Measurements from ENCODE around the gene RETSAT.
"Not testable (repeated sequence)": the region's sequence is repeated elsewhere in the genome, so short reads cannot be mapped to it uniquely, and the experiment has no call there.

RETSAT gene

GRCh38 chr2:85378257-85378656 is 23.9 kb upstream of the RETSAT start:
- no peak for DNase-seq

DNA sequence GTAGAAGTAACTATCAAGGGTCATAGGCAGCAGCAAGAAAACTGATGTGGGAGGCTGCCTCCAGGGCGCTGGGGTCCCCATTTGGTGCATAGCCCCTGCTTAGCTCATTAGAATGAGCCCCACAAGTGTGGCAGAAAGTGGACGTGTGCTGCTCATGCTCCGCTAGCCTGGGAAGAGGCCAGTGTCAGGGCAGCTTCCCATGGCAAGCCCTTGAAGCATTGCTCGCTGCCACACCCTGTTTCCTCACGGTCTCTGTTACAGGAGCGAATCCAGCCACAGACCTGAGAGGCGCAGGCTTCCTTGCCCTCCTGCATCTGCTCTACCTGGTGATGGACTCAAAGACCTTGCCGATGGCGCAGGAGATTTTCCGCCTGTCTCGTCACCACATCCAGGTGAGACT is 22.8 kb upstream of the RETSAT start:
- no peak for DNase-seq

DNA sequence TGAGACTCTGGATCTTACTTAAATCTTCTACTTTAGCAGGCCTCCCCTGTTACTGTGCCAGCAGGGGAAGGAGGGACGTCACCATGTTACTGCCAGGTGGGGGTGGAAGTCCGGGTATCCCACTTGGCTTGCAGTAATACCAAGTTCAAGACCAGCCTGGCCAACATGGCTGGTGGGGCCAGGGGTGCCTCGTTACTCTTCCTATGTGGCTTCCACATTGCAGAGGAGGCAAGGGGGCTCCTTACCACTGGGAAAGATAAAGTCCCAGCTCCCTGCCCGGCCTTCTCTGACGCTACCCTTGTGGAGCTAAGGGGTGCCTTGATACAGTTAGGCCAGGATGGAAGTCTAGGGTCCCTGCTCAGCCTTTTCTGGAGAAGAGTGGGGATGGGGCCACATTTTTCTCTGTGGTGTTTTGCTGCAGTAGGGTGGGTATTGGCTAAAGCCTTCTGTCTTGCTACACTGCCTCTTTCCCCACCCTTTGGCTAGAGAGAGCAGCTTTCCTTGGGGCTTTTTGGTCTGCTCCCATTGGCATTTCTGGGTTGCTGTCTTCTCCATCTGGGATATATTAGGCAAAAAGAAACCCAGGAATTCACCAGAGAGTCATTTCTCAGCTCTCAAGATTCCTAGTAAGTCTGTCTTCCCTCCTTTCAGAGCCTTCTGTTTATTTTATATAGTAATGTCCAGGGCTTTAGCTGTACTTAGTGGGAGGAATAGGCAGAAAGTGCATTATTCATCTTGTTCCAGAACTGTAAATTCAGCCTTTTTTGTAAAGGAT is 22.1 kb upstream of the RETSAT start:
- DNase-seq, result no peak

DNA sequence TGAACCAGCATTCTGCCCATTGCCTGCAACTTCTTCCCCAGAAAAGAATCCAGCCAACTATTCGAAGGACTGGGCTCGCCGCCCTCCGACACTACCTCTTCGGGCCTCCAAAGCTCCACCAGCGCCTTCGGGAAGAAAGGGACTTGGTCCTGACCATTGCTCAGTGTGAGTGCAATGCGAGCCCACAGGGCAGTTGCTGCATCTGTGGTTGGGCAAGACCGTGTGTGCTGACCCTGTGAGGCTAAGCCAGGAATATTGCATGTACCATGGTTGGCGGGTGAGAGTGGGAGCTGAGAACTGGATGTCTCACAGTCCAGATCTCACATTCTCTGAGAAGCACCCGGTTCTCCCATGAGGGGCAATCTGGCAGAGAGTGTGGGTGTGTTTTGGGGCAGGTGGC is 16.7 kb upstream of the RETSAT start:
- no peak for DNase-seq

DNA sequence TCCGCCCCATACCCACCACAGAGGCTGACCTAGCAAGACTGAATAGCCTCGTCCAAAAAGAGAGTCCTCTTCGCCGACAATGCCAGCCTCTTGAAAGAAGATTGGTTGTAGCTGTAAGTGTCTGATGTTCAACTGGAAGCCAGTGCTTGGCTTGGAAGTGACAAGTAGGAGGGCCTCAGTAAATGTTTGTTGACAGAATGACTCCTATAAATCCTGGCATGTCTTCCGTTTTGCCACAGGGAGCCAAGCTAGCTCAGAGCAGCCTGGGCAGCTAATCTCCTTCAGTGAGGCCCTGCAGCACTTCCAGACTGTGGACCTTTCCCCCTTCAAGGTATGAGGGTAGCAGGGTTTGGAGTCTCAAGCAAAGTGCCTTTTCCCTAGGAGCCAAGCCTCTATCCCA is 15.2 kb upstream of the RETSAT start:
- no peak for DNase-seq

DNA sequence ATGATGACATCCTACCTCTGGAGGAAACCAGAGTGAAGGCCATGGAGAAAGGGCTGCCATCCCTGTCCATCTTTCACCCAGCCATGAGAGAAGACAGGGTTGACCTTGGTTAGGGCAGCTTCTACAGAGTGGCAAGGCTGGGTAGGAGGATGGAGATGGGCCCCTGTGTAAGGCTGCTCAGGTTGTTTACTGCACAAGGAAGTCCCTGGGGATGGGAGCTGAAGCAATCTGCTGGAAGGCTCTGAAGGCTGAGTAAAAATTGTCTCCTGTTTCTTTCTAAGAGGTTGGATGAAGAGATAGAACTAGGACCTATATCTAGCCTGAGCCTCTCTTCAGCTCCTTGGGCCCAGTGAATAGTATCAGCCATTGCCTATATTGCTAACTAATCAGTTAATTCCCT is 14.6 kb upstream of the RETSAT start:
- no peak for DNase-seq

- DNase-seq, result no peak
Observed at GRCh38 chr2:85367180-85367579, 12.9 kb upstream of the RETSAT start.

DNA sequence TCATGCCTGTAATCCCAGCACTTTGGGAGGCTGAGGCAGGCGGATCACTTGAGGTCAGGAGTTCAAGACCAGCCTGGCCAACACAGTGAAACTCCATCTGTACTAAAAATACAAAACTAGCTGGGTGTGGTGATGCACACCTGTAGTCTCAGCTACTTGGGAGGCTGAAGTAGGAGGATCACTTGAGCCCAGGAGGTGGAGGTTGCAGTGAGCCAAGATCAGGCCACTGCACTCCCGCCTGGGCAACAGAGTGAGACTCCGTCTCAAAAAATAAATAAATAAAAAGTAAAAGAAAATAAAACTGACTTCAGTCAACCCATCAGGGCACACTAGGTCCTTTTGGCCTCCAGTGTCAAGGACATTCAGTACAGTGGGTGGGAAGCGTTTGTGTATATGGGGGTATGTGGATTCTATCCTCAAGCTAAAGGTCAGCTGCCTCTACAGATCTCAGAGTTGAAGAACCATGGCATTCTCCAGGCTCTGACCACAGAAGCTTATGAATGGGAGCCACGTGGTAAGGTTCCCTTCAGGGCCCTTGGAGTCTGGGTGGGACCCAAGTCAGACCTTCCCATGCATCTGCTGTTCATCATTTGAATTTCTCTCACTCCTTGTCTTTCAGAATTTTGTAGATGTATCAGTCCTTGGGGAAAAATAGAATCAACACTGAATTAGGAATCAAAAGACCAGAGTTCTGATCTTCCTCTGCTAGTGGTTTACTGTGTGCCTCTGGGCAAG is 8.5 kb upstream of the RETSAT start:
- DNase-seq, result not testable (repeated sequence)

DNA sequence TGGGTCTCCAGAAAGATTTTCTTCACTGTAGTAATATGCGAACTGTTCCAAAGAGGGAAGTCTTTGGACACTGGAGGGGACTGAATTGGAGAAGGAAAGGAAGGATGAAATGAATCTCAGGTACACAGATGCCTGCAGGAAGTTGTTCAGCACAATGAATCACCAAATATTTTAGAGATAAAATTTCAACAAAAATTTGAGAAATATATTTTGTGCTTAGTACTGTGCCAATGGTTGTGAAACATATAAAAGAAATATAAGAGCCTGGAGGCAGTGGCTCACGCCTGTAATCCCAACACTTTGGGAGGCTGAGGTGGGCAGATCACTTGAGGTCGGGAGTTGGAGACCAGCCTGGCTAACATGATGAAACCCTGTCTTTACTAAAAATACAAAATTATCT is 3.4 kb upstream of the RETSAT start:
- no peak for DNase-seq

DNA sequence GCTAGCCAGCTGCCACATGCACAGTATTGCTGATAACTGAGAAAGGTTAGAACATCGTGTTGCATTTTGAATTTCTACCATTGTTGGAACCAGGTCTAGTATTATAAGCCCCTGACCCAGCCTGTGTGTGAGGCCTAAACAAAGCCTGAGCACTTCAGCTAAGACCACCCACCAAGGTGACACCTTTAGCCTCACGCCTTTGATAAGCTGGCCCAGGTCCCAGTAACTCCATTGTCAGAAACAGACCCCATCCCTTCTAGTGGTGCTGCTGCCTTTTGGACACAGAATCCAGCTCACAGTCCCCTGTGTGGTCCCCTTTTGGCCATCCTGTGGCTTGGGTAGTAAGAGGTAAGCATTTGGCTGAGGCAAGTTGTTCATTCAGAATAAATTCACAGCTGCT is 1.9 kb upstream of the RETSAT start:
- DNase-seq, result no peak

DNA sequence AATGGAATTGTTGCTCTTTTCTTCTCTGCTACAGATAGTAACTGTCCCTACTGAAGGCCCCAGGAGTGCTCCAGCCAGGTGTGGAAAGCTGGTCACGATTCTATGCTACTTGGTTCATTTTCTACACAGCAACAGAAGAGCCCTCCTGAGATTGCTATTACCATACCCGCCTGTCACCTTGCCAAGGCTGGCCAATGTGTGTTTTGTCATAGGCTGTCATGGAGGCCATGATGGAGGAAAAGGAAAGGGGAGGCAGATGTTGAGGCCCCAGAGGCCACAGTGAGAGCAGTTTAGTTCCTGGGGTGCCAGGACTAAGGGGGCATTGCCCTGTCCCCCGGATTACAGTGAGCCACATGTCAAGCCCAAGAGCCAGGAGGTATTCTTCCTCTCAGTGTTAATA is 1.2 kb upstream of the RETSAT start:
- DNase-seq, result no peak

DNA sequence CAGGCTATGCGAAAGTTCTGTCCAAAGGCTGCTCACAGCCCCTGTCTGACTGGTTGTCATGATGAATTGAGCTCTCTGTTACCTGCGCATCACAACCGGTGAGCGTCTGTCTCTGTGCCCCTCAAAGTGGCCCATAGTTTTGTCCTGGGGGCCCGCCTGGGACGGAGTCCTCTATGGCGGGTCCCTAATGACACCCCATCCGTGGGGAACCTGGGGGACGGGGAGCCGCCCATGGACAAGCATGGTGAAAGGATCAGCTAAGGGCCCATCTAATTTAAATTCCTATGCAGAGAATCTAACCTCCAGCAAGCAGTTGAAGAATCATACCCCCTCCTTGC is 714 bp upstream of the RETSAT start:
- DNase-seq, result no peak

GRCh38 chr2:85353876-85354285 is 447 bp downstream of the RETSAT start:
- DNase-seq, result peak; percentile 7 to 15

DNA sequence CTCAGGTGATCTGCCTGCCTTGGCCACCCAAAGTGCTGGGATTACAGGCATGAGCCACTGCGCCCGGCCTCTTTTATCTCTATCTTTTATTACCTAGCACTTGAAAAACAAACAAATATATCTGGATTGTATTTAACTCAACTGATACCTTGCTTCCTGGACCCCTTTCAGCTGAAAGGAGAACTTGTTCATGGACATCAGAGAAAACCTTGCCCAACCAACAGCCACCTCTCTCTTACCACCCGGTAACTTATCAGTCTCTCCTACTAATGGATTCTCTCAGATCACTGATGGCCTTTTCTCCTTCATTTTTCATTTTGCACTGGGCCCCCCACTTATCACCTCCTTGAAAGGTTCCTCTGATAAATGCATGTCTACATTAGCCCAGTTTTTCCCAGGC is 6.7 kb downstream of the RETSAT start:
- DNase-seq, result no peak

DNA sequence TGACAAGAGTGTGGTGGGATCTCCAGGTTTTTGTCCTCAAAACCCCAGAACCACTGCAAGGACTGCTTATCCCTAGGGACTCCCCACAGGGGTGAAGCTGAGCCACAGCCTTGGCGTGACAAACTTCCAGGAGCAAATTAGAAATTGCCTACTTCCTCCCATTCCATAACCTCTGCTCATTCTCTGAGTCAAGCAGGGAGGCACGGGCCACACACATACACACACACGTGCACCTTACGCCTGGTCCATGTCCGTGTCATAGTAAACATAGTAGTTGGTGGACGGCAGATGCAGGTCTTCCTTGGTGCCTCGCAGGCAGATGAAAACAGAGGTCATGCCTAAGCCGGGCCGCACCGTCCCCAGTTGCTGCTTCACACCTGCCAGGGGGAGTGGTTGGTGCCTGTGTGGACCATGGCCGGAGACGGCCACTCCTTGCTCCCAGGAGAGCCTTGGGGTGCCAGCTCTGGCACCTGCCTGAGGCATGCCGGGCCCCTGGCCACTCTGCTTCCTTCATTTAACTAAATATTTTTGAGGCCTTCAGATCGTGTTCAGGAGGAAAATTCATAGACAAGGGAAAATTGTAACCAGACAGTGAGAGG is 9.9 kb downstream of the RETSAT start:
- DNase-seq, result no peak

DNA sequence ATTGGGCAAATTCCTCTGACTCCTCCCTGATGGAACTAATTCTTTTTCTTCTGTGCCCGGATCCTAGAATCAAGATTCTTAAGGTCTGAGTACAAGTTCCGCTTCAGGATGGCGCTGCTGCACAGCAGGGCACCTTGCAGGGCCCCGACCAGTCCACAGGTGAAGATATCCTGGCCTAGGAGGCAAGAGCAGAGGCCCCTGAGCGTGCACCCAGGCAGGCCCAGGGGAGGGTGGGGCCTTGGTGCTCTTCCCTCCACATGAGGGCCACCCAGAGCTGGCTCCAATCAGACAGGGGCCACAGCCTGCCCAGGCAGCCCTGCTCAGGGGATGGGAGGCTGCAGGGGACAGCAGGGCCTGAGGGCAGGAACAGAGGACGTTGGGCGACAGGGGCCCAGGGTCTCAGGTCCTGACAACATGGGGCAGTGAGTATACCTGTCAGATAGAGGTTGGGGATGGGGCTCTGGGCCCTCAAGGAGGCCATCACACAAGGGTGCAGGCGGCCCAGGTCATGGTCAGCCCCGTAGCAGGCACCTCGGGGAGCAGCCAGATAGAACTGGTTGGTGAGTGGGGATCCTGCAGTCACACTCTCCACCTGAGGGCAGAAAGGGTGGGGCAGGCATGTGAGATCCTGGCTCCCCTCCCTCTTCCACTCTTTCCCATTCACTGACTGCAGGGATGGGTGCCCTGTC is 11.0 kb downstream of the RETSAT start:
- not testable (repeated sequence) for DNase-seq

DNA sequence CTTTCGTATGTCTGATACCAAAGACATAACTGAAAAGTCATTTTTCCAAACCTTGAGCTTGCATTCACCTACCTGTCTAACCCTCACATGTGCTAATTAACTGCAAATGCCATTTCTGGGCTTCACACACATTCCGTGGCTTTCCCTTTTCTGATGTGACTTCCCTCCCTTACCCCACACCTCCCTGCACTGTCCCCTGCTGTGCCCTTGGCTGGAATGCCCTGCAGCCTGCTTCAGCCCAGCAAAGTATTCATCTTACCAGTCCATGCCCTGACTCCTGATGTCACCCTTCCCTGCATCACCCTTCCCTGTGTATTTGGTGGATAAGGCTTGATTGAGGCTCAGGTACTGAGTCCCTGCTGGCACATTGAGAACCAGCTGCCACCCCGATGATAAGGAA is 12.2 kb downstream of the RETSAT start:
- DNase-seq, result no peak

GRCh38 chr2:85341269-85342029 is 12.9 kb downstream of the RETSAT start:
- no peak for DNase-seq

DNA sequence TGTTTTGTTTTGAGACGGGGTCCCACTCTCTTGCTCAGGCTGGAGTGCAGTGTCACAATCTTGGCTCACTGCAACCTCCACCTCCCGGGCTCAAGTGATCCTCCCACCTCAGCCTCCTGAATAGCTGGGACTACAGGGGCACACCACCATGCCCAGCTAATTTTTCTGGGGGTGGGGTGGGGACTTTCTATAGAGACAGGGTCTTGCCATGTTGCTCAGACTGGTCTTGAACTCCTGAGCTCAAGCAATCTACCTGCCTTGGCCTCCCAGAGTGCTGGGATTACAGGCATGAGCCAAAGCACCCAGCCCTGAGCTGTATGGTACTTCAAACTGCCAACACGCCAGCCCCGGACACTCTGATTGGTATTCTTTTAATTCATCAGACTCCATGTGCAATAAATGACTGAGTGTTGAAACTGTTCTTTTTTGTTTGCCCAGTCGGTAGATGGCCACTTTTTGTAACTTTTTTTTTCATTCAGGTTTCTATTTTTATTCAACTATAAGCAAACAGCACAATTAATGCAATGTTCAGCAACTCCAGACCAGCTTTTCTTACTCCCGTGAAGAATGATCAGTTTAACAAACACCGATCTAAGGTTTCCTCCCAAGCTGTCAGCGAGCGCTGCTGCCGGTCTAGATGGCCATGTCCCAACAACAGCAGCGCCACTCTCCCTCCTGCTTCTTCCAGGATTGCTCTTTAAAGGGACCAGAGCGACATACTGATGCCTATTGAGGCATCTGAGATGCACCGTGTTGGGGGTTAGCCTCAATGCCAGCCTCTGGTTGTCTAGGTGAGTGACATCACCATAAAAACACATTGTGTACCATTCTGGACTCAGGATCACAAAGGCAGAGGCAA is 14.1 kb downstream of the RETSAT start:
- no peak for DNase-seq

DNA sequence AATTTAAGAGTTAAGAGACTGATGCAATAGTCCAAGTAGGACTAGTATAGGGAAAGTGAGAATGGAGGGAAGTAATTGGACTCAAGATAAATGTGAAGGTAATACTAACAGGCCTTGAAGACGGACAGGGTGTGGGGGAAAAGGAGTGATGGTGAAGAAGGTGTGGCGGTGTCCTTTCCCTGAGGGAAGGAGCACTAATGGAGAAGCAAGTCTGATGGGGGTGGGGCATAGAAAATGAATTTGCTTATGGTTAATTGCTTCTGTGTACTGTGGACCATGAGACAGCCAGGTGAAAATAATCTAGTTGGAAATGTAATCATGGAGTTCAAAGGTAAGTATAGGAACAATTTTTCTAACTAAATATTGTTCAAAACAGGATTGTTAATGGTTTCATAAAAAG is 19.4 kb downstream of the RETSAT start:
- no peak for DNase-seq

GRCh38 chr2:85333877-85334276 is 20.5 kb downstream of the RETSAT start:
- DNase-seq, result not testable (repeated sequence)
